GM18511 (cell line): ENCODE data around the gene SPTBN2.
A peak's percentile ranks its signal among the peaks of the same experiment; 100 is the strongest.

Source experiments
- ATAC-seq: cut with Tn5 transposase; IDR thresholded peaks from one replicate; pipeline ENCODE4 v1.9.1; 2021; ENCODE audit warnings: mild to moderate bottlenecking, moderate library complexity; ENCODE audit not compliant: unreplicated experiment

SPTBN2 gene

DNA sequence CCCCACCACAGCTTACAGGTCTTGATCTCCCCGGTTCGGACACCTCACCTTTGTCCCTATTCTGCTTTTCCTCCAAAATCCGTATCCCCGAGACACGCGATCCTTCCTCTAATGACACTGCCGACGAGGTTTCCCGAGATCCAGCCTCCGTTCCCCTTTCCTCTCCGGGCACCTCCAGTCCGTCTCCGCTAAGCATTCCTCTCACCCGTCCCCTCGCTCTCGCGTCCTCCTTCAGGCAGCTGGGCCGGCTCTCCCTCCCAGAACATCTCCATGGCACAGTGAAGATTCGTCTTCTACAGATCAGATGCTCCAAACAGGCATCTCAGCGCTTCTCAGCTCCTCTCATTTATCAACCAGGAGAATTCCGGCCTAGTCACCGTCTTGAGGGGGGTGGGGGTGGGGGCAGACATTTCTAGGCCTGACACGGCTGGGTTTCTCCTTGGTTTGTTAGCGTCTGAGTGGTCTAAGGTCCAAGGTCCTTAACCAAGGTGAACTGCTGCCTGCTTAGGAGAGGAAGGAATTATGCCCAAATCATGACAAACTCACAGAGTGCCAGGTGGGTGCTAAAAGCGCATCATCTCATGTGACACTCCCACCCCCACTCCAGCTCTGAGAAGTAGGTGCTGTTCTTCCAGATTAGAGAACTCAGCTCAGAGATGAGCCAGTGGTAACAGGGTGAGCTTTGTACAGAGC is at the start of gene SPTBN2:
Gene SPTBN2 (minus strand): TSS at position 524 of the 693 bp plus-strand sequence. CDS start 7,976 bp downstream, outside the sequence.
- no peak for ATAC-seq

DNA sequence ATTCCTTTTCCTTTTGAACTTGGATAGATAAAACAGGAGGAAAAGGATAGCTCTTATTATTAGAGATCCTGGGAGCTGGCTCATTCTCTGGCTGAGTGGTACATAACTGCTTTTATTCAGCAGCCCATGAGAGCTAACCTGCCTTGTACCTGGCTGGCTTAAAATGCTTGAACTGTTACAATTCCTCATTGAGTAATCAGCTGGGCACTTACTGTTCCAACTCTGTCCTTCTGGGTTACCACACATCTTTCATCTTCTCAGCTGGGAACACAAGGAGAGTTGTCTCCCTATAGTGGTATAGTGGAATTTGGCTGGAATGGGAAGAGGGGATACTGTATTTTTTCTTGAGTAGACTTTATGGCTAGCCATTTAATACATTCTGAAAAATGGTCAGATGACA is 39.8 kb upstream of the SPTBN2 start:
- no peak for ATAC-seq

DNA sequence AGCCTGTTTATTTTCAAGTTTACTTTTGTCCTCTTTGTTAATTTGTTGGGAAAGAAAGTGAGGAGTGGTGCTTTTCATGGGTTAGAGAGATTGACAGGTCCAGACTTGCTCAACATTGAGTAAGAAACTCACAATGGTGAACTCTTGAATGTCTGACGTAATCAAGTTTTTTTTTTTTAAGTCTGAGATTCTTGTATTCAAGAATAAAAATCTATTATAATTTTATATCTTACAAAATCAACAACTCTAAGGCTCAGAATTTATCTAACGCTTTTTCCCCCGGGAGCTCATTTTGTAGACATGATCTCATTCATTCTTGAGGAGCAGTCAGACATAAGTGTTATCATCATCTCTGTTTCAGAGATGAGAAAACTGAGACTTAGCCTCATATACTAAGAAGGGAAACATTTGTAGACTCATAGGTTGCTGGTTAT is 39.1 kb upstream of the SPTBN2 start:
- no peak for ATAC-seq

DNA sequence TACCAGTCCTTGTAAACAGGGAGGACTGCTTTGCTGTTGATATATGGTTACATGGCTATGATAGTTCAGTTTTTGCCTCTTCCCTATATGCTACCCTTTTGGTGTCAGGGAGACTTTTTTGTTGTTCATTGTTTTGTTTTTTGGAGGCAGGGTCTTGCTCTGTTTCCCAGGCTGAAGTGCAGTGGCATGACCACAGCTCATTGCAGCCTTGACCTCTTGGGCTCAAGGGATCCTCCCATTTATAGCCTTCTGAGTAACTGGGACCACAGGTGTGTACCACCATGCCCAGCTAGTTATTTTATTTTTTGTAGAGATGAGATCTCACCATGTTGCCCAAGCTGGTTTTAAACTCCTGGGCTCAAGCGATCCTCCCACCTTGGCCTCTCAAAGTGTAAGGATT is 38.6 kb upstream of the SPTBN2 start:
- ATAC-seq = no peak

DNA sequence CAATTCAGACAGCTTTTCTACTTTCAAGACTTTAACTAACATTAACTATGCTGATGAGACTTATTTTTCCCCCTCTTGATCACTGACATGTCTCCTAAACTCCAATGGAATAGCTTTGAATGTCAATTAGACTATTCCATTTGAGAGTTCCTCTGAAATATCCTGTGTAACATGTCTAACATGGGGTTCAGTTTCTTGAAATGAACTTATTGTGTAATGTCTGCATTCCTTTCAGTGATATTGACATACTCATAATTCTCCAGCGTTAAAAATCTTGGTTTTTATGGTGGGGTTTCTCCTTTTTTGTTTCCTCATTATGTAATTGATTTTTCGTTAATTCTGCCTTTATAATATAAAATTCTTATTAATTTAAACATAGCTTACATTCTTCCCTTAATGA is 37.7 kb upstream of the SPTBN2 start:
- ATAC-seq = no peak

DNA sequence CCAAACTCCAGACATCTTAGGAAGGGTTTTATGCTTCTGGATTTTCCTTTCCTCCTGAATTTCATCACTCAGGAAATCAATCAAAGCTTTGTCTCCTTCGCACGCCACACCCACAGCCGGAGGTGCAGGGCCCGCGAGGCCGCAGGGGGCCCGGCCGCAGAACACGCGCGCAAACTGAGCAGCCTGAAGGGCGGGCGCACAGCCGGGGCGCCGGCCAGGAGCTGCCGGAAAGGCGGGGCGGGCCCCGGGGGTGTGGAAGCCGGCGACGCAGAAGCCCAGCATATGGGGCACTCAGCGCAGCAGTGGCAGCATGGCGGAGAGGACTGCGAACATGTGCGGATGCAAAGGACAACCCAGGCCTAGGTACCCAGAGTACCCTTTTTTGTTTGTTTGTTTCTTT is 33.1 kb upstream of the SPTBN2 start:
- ATAC-seq = no peak

DNA sequence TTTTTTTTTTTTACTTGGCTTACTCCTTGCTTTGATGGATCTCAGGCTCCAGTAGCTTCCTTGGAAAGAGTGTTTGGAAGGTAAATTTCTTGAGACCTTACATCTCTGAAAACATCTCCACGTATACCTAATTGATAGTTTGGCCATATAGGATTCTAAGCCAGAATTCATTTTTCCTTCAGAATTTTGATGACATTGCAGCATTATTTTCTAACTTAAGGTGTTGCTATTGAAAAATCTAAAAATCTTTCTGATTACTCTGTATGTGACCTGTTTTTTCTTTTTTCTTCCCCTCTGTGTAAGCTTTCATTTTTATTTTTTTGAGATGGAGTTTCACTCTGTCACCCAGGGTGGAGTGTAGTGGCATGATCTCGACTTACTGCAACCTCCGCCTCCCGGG is 23.1 kb upstream of the SPTBN2 start:
- ATAC-seq = no peak

DNA sequence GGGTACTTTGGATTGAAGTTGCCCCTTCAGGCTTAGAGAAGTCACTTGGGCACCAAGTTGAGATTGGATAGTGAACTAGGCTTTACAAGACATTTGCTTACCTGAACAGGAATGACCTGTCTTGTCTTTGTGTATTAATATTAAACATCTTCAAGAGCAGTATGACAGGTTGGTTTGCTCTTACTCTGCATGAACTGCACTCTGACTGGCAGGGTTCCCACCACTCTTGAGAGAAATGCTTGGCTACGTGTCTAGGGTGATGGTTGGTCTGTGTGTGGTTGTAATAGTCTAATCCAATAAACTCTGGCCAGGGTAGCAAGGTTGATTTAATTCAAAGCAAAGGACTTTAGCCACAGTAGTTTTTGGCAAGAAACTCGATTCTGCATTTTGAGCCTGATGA is 20.1 kb upstream of the SPTBN2 start:
- no peak for ATAC-seq

DNA sequence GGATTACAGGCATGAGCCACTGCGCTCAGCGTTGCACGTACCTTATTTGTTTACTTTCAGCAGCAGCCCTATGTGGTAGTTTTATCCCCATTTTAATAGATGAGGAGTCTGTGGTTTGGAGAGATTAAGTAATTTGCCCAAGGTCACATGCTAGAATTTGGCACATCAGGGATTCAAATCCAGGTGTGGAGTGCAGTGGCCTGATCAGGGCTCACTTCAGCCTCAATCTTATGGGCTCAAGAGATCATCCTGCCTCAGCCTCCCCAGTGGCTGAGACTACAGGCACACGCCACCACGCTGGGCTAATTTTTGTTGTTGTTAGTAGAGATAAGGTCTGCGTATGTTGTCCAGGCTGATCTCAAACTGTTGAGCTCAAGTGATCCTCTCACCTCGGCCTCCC is 18.5 kb upstream of the SPTBN2 start:
- no peak for ATAC-seq

DNA sequence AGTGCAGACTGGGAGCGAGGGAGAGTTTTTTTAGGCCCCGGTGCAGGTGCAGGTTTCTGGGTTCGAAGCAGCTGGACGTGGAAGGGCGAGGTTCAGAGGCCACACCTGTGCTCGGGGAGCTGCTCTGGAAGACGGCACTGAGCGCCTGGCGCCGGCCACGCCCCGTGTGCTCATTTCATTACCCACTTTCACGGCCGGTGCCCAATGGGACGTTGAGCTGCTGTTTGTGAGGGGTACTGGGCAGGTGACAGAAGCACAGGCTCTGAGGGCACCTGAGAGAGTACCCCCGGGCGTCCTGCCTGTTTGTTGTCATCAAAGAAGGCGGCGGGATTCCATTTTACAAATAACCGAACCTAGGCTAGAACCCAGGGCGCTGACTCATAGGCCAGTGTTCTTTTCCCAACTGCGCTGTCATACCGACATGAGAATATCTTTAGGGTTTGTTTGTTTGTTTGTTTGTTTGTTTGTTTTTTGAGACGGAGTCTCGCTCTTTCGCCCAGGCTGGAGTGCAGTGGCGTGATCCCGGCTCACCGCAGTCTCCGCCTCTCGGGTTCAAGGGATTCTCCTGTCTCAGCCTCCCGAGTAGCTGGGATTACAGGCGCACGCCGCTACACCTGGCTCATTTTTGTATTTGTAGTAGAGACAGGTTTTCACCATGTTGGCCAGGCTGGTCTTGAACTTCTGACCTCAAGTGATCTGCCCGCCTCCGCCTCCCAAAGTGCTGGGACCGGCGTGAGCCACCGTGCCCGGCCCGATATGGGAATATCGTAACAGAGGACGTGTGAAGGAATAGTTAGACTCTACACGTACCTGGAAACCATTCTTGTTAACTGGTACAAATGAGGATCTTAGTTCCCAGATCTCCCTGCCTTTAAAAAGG is 16.6 kb upstream of the SPTBN2 start:
- ATAC-seq = peak; percentile 54

DNA sequence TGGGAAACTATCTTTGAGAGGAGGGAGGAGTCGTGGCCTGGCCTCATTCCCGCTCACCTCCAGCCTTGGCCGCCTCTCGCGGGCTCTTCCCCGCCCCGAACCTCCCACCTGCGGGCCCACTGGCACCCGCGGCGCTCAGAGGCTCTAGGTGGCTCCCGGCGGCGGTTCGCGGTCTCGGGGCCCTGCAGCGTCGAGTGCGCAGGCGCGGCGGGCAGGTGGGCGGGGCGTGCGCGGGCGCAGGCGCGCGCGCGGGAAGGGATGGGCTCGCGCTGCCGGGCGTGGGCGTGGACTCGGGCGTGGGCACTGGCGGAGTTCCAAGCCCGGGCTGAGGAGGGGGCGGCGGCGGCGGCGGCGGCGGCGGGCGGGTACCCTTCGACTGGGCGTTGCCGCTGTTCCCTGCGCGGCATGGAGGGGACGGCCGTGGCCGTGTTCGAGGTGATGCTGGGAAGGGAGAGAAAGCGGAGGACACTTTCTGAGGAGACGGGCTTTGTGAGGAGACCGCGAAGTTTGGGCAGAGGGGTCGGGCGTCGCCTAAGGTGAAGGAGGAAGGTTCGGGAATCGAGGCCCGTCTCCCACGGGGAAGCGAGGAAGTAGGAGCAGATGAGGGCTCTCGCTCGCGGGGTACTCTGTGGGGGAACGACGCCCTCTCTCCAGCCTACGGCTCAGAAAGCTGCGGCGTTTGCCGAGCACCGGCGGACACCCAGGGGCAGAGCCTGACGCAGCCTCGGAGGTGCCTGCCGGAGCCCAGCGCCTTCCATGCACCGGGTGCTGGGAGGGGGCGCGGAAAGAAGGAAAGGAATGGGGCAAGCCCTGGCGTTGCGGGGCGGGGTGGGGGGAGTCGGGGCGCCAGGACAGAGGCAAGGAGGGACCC is 15.7 kb upstream of the SPTBN2 start:
- peak; percentile 89 for ATAC-seq

DNA sequence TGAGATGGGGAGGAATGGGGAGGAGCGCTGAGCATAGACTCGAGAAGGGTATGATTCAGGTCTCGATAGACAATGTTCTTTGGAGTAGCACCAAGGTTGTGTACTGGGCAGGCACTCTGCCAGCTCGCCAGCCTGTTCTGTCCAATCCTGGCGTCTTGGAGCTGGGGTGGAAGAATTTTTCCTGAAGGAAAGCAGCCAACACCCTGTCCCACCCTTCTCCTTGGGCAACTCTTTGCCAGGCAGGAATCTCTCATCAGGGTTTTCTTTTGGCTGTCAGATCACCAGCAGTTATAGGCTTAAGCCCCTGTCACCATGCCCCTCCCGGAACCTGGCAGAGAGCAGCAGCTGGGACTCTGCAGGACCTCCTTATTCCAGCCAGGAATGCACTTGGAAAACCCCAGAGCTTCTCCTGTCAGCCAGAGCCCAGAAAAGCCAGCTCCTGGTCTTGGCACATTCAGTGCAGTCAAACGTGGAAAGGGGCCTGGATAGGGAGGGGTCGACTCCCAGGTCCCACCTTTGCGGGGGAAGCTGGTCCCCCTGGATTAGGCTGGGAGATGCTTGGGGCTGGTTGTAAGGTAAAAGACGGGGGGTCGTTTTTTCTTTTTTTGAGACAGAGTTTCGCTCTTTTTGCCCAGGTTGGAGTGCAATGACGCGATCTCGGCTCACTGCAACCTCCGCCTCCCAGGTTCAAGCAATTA is 14.4 kb upstream of the SPTBN2 start:
- ATAC-seq = no peak

DNA sequence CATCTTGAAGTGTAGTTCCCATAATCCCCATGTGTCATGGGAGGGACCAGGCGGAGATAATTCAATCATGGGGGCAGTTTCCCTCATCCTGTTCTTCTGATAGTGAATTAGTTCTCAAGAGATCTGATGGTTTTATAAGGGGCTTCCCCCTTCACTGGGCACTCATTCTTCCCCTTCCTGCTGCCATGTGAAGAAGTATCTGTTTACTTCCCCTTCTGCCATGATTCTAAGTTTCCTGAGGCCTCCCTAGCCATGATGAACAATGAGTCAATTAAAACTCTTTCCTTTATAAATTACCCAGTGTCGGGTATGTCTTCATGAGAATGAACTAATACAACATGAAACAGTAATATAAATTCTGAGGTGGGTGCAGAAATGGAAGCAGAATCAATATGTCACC is 12.1 kb upstream of the SPTBN2 start:
- ATAC-seq = no peak

DNA sequence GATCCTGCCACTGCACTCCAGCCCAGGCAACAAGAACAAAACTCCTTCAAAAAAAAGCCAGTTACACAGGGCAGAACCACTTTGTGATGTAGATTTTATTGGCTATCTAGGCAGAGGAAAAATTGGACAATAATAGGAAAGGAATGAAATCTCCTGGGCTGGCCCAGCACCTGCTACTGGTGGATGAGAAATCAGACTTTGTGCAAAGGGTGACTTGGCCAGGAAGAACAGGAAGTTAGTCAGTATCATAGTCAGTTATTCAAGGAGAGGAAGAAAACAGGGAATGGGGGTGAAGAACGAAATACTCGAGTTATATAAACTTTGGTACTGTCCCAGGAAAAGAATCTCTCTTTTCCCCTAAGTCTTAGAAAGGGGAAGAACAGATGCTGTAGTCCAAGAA is 11.0 kb upstream of the SPTBN2 start:
- ATAC-seq = no peak

DNA sequence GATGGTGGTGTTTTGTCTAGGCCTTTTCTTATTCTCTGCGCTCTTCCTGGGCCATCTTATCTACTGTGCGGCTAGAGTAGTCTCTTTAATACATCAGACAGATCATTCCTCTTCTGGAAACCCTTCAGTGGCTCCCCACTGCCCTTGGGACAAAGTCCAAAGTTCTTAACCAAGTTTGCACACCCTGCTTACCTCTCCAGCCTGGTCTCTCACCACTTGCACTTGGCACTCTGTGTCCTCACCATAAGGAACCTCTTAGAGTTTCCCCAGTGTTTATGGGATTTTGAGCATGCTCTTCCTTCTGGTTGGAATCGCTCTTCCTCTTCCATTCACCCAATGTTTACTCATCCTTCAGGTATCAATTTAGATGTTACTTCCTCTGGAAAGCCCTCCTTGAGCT is 5.2 kb upstream of the SPTBN2 start:
- ATAC-seq = no peak

DNA sequence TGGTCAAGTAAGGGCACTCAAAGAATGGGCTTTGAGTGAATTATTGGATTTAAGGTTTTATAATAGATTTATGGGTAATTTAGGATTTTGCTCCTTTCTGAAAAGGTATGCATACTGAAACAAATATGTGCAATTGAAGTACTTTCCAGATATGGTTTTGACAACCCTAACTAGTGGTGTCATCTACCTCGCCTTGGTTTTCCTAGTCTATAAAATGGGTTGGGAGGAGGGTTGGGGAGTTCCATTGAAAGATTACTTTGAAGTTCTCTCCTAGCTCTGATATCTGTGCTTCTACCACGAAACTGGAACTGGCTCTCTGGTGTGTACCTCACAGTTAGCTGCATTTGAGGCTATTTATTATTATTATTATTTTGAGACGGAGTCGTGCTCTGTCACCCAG is 431 bp upstream of the SPTBN2 start:
- ATAC-seq = no peak

DNA sequence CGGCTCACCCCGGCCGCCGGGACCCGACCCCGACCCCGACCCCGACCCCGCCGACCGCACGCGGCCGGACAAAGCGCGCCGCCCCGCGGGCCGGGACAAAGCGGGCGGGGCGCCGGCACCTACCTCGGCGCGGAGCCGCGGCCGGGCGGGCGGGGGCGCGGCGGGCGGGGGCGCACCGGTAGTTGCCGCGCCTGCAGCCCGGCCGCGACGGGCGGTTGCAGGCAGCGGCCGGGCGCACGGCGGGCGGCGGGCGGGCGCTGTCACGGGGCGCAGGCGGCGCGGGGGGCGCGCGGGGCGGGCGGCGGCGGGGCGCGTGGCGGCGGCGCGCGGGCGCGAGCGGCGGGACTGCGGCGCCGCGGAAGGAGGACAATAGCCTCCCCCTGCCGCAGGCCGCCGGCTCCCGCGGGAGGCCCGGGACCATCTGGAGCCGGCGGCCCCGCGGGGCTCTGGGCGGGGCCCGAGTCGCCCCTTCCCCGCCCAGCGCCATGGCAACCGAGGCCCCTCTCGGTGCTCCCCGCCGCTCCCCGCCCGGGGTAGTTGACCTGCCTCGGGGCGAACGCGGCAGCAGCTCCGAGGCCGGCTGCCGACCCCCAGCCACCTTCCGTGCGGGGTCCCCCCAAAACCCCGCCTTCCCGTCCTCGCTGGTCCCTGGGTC is 851 bp downstream of the SPTBN2 start:
- ATAC-seq = no peak

DNA sequence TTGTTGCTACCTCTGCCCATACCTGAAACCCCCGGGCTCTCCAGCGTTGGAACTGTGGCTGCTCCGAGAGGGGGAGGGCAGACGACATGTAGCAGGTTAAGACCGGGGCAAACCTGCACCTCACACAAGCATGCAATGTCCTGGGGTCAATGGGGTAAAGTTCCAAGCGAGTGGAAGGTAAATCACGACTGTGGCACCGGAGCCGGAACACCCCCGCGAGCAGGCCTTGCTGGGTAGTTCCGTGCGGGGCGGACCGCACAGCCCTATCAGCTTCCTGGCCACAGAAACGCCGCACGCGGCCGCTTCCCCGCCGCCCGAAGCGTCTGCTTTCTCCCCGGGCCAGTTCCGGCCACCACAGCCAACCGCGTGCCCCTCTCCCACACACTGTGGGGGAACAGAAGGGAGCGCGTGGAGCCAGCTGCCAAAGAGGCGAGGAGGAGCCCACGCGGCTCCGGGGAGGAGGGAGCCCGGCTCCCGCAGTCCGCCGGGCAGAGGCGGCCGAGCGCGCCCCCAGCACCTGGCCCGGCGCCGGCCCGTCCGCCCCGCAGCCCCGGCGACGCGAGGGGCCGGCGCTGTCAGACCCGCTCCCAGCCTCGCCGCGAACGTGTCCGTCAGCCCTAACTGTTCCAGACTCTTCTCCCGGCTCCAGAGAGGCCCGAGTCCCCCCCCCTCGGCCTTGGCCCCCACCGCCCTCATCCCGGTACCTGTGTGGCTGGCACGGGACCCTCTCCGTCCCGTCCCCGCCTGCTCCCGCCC is 1.6 kb downstream of the SPTBN2 start:
- no peak for ATAC-seq

DNA sequence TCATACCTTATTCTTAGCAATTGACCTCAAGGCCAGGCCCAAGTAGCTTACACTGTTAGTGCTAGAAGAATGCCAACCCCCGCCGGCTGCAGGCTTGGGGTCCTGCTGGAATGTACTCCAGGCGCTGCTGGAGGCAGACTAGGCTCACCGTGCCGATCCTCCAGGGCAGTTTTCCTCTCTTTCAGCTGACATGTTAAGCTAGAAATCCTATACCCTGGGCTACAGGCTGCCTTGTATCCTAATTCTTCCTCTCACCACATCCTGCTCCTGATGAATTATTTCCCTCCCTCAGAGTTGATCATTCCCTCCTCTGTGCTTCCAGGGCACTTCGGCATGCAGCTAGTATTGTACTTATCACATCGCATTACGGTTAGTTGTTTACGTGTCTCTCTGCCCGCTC is 3.4 kb downstream of the SPTBN2 start:
- no peak for ATAC-seq

DNA sequence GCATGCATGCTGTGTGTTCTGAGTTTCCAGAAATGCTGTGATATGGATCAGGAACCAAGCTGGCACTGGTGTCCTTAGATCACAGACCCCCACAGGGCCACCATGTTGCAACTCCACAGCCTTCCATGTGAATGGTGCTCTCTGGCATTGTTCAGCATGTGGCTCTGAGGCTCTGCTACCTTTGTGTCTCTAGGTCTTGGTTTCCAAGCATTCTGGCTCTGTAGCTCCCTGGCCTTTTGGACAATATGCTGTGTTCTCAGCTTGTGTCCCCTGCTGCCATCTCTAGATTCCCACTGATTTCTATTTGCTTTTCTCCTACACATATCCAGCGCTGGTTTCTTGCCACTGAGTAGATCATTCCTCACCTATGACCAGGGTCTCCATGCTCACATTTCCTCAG is 3.9 kb downstream of the SPTBN2 start:
- ATAC-seq = no peak
